ENCODE results near the gene OLA1.
"Not testable (repeated sequence)": the region's sequence is repeated elsewhere in the genome, so short reads cannot be mapped to it uniquely, and the experiment has no call there.

OLA1 gene

DNA sequence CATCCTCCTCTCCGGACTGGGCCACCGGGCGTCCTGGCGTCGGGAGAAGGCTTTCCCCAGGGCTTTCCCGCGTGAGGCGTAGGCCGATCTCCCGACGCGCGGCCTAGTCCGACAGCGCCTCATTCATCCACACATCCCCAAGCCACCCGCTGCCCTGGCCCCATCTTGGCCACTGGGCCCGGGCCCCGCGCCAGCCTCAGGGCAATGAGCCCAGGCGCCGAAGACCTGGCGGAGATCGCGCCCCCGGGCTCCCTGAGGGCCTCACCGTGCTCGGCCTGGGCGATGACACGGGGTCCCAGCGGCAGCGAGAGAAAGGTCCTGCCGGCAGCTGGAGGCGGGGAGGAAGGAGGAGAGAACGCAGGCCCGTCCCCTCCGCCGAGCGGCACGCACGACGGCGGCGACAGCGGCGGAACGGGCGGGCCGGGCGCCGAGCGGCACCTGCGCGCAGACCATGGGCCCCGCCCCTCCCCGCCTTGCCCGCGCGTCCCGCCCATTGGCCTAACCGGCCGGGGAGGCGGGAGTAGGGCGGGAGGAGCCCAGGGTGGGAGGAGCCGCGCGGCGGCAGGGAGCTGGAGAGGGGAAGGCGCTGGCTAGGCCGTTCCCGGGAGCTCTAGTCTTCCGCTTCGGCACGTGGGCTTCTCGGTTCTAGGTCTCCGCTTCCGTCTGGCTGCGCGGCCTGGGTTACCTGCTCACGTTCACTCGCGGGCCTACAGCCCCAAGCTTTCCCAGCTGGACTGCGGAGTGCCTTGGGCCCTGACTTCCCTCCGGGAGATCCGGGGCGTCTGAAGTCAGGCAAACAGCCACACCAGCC lies at the start of gene OLA1:
TSS of gene OLA1 (minus strand) at position 346 of the 811 bp plus-strand sequence. CDS start 1,717 bp downstream, outside the sequence.
- DNase-seq: peak; percentile 36 to 67

DNA sequence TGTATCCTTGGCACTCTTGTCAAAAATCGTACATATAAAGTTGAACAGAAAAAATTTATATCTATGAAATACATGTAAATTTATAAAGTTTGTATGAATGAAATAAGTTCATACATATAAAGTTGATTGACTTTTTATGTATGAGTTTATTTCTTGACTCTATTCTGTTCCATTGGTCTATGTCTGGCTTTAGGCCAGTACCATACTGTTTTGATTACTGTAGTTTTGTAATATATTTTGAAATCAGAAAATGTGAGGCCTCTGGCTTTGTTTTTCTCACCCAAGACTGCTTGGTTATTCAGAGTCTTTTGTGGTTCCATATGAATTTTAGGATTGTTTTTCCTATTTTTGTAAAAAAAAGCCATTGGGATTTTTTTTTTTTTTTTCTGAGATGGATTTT lies 44.6 kb upstream of the OLA1 start:
- DNase-seq: no peak

DNA sequence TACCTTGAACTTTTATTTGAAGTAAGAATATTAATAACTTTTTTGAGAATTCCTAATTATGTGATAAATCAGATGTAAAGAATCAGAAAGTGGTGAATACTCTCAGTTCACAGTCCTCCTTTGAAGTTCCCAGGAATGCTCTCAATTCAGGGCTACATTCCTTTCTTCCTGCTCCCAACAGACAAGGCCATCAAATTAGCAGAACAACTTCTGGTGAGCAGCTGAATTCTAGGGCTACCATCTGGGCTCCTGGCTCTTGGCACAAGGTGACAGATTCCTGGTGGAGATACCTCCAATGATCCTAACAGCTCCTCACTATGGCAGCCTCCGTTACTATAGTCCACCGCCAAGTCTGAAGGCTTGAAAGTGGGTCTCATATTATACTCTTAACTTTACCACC lies 37.8 kb upstream of the OLA1 start:
- DNase-seq: no peak

DNA sequence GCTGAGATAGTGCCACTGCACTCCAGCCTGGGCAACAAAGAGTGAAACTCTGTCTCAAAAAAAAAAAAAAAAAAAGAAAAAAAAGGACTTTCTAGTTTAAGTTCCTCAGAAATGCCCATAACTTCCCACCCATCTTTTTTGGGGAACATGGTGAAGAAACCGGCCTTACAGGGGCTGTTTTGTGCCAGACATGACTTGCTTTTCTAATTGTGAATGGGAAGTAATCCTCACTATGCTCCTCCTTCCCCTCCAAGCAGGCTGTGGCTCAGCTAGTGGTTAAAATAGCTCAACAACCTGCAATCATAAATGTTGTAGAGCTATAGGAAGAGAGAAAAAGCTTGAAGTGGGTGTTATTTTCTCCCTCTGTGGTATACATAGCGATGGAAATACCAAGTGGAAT lies 34.1 kb upstream of the OLA1 start:
- no peak for DNase-seq

DNA sequence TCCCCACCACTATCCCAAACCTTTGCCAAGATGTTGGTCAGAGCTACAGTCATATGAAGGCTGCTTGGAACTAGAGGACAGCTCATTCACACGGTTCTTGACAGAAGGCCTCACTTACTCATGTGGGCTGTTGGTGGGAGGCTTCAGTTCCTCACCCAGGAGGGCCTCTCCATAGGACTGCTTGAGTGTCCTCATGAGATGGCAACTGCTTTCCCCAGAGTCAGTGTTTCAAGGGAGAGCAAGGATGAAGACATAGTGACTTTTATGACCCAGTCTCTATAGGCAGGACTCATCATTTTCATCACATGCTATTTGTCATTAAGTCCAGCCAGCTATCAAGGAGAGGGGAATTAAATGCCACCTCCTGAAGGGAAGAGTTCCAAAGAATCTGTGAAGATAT lies 33.4 kb upstream of the OLA1 start:
- DNase-seq: no peak

DNA sequence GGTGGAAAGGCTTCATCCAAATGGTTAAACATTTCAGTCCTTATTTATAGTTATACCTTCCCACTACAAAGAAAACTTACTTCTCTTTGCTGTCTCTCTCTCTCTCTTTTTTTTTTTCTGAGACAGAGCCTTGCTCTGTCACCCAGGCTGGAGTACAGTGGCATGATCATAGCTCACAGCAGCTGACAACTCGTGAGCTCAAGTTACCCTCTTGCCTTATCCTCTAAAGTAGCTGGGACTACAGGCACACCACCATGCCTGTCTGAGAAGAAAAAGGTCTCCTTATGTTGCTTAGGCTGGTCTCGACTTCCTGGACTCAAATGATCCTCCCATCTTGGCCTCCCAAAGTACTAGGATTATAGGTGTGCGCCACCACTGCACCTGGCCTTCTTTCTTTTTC lies 32.3 kb upstream of the OLA1 start:
- no peak for DNase-seq

DNA sequence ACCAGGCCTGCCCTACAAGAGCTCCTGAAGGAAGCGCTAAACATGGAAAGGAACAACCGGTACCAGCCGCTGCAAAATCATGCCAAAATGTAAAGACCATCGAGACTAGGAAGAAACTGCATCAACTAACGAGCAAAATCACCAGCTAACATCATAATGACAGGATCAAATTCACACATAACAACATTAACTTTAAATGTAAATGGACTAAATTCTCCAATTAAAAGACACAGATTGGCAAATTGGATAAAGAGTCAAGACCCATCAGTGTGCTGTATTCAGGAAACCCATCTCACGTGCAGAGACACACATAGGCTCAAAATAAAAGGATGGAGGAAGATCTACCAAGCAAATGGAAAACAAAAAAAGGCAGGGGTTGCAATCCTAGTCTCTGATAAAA lies 21.9 kb upstream of the OLA1 start:
- not testable (repeated sequence) for DNase-seq

DNA sequence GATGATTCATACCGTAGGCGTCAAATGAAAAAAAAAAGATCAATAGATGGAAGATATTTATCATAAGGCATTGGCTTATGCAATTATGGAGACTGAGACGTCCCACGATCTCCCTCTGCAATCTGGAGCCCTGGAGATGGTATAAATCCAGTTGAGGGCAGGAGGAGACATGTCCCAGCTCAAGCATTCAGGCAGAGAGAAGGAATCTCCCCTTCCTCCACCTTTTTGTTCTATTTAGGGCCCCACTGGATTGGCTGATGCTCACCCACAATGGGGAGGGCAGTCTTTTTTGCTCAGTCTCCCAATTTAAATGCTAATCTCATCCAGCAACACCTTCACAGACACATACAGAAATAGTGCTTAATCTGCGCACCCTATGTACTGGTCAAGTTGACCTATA lies 18.0 kb upstream of the OLA1 start:
- DNase-seq: no peak

DNA sequence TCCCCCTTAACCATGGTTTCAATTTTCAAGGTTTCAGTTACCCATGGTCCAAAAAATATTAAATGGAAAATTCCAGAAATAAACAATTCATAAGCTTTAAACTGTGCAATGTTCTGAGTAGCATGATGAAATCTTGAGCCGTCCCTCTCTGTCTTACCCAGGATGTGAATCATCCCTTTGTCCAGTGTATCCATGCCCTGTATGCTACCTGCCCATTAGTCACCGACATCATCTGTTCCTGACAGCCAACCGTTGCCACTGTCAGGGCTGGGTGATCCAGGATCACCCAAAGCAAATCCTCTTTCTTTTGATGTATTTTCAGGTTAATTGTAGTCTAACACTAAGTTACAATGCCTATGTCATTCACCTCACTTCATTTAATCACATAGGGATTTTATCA lies 15.7 kb upstream of the OLA1 start:
- no peak for DNase-seq

DNA sequence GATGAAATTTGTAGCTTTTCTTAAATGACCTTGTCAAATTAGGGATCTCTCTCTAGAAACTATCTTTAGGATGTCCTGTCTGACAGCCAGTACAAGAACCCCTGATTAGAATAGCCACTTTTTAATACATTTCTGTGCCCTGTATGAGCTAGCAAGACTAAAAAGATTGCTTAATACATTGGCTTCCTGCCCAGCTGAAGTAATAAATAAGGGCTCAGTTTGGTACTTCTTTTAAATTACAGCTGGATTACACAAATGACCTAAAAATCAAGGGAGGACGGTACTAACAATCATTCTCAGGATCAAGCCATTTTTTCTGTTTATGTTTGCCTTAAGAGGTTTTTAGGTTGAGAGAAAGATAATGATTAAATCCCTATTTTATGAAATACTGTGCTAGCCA lies 11.6 kb upstream of the OLA1 start:
- DNase-seq: no peak

DNA sequence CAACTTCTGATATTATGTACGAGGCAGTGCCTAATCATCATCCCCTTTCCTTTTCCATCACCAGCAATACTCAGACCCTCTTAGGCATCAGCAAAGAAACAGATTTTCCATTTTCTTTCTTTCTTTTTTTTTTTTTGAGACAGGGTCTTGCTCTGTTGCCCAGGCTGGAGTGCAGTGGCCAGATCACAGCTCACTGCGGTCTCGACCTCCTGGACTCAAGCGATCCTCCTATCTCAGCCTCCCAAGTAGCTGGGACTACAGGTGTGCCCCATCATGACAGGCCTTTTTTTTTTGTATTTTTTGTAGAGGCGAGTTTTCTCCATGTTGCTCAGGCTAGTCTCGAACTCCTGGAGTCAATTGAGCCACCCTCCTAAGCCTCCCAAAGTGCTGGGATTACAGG lies 5.9 kb upstream of the OLA1 start:
- DNase-seq: no peak

DNA sequence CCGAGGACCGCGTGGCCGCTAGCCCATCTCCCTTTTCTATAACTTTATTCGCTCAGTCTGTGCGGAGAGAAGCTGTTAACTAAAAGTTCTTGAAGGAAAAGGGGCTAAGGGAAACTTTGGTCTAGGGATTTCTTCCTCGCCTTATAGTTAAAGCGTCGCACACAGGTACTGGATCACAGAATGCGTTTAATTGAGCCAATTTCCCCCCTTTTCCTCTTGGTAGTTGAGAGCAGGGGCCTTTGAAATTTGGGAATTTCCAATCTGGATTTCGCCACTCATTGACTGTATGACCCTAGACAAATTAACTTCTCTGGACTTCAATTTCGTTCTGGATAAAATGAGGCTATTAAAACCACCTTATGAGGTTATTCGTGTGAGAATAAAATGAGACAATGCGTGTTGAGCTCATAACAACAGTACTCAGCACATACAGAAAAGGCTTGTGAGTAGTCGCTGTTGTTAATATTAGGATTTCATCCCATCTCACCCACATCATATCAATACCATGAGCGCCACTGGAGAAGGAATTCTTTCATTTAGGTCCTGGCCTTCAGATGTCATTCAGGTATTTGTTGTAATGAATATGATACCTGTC lies 763 bp upstream of the OLA1 start:
- no peak for DNase-seq

DNA sequence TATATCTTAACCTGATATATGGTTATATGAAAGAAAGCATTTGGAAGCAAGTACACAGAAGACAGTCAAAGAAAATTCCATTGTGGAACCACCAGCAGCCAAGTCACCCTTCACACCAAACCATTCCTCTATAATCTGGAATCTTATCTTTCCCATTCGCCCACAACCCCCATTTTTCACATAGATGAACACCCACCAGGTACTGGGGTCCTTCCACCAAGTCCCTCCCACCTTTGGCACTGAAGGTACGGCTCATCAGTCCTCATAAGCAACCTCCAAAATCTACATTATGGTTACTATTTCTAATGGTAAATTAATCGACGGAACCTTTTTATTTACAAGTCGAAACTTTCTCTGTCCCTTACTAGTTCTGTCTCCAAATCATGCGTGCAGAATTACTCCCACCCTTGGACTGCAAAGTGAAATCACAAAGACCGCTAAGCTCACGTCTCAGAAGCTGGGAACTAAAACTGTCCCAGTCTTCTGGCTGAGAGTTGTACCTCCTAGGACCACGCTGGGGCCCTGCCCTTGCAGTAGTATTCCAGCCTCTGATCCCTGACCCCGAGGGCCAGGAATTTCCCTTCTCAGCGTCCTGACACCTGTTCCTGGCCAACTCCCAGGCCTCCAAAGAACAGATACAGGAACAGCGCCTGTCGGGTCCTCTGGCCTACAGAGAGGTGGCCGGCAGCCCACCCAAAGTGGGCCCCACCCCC lies 702 bp downstream of the OLA1 start:
- no peak for DNase-seq

DNA sequence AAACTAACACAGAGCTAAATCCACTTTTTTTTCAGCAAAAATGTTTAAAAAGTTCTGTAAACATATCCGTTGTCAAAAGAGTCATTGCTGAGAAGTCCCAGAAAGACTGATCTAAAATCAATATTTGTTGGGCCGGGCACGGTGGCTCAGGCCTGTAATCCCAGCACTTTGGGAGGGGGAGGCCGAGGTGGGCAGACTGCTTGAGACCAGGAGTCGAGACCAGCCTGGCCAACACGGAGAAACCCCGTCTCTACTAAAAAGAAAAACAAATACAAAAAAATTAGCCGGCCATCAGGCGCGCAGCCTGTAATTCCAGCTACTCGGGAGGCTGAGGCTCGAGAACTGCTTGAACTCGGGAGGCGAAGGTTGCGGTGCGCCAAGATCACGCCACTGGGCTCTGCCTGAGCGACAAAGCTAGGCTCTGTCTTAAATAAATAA lies 1.4 kb downstream of the OLA1 start:
- DNase-seq: no peak

DNA sequence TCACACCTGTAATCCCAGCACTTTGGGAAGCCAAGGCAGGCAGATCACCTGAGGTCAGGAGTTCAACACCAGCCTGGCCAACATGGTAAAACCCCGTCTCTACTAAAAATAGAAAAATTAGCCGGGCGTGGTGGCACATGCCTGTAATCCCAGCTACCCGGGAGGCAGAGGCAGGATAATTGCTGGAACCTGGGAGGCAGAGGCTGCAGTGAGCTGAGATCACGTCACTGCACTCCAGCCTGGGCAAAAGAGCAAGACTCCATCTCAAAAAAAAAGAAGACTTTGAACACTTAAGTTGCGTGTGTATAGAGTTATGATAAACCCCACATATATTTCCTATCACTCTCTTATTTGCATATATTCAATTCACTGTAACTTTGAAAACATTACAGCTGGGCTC lies 2.7 kb downstream of the OLA1 start:
- DNase-seq: not testable (repeated sequence)

DNA sequence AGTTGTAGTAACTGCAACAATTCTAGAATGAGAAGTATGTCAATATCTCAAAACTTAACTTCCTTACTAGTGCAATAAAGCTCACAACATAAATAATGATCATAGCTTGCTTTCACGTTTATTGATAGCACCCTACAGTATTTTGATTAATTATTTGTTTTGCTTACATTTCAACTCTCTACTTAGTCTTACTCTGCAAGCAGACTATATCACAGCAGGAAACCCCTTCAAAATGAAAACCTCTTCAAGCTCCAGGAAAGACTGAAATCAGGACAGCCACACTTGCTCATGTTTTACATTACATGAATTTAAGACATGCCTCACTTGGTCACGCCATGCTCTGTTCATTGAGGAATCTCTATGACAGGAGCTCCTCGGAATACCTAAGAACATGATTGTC lies 3.3 kb downstream of the OLA1 start:
- DNase-seq: no peak

DNA sequence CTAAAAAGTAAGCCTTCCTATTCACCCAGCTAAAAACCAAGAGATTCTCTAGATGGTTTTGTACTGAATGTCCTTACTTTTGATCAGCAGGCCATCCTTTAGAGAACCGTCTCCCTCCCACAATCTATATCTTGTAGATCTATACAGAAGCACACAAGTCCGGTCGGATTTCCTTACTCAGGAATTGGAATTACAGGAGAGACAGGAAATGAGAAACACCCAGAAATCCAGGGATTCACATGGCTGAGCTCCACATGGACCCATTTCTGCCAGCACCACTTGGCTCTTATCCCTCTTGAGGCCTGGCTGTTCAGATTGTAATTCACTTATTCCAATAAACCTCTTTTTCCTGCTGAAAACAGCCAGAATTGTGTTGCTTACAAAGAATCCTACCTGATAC lies 4.5 kb downstream of the OLA1 start:
- DNase-seq: no peak

DNA sequence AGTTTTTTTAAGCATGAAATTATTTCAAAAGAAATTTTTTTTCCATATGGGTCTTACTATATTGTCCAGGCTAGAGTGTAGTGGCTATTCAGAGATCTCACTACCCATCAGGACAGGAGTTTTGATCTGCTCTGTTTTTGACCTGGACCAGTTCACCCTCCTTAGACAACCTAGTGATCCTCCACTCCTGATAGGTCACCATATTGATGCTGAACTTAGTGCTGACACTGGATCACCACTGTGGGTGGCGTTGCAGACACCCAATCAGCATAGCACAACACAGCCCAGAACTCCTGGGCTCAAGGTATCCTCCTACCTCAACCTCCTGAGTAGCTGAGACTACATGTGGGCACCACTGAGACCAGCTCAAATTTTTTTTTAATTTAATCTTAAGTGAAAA lies 8.2 kb downstream of the OLA1 start:
- no peak for DNase-seq

DNA sequence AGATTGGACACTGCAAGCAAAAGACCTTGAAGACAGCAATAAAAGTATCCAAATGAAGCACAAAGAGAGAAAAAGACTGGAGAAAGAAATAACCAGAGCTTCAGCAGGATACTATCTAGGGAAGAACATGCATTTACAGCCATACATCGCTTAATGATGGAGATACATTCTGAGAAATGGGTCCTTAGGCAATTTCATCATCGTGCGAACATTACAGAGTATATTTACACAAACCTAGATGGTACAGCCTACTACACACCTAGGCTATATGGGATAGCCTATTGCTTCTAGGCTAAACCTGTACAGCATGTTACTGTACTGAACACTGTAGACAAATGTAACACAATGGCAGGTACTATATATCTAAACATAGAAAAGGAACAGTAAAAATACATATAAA lies 11.9 kb downstream of the OLA1 start:
- no peak for DNase-seq

DNA sequence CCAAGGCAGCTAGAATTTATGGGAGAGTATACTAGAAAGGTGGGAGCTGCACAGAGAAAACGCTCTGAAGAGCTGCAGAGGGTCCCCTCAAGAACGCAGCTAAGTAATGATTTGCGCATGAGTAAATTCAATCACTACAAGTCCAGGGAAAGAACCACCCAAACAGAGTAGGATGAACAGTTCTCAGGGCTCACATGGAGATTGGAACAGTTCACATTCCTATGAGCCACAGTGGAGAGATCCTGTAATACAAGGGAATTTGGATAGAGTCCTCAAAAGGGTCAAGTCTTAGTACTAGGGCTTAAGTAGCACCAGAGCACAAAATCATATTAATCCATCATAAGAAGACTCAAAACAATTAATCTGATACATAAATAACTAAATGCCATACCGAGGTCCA lies 12.7 kb downstream of the OLA1 start:
- DNase-seq: no peak

DNA sequence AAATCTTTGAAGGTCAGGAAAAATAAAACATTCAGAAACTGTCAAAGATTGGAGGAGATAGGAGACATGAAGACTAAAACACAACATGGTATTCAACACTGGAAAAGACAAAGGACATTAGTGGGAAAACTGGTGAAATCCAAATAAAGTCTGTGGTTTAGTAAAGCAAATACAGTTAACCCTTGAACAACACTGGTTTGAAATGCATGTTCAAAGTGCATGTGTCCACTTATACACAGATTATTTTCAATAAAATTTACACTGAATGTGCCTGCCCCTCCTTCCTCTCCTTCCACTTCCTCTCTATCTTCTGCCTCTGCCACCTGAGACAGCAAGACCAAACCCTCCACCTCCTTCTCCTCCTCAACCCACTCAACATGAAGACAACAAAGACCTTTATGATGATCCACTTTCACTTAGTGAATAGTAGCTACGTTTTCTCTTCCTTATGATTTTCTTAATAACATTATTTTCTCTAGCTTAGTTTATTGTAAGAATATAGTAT lies 14.5 kb downstream of the OLA1 start:
- no peak for DNase-seq

DNA sequence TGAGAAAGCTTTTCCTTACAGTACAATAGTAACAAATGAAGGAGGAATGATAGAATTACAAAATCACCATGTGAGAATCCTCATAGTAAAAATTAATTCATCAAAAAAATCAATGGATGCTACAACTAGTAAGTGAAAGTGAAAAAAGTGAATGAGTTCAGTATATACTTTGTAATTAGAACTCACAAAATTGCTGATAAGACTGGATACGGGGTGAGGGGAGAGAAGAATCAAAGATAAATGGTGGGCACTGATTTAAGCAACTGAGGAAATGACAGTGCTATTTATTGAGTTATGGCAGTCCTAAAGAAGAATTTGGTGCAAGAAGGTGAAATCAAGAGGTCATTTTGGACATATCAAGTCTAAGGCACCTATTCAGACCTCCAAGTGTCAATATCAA lies 20.6 kb downstream of the OLA1 start:
- DNase-seq: no peak

DNA sequence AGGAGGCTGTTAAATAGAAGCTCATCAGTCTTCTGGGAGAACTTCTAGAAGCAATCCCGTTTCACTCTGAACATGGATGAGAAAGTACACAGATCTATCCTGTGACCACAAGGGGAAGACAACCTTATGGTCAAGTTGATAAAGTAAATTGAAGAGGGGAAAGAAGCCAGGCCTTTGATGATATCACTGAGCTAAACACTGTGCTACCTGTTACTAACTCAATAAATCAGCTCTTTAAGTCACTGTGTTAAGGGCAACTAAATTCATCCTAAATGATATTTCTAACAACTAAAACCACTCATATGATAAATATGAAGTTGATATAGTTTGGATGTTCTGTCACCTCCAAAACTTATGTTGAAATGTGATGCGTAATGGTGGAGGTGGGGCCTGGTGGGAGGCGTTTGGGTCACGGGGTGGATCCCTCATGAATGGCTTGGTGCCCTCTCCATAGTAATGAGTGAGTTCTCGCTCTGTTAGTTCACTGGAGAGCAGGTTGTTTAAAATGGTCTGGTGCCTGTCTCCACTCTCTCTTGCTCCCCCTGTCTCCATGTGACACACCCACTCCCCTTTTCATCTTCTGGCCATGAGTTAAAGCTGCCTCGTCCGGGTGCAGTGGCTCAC lies 23.6 kb downstream of the OLA1 start:
- no peak for DNase-seq

All from cerebellar nuclear complex (tissue), 1 donor.